ENCODE measurements around the gene GULP1. TPM values are rescaled to one million over a fixed set of nuclear protein-coding genes. Genes with fewer than 3 reads are reported as not detected.

The GULP1 gene
- total RNA-seq, 1 donor from 2014 or later = 95.5 TPM

- DNase-seq (ENCODE audit: low read depth) = no peak
- no peak for TF ChIP-seq CTCF (IDR thresholded peaks at IDR 0.05; ENCODE audit: insufficient read depth, low read length, poor library complexity, severe bottlenecking)
- Histone ChIP-seq H3K36me3 (ENCODE audit: control insufficient read depth, insufficient read depth, low read length) (no peaks in the 10 kb centered on the region), H3K4me3 (ENCODE audit: low read depth, low read length) (no peak overlapping the region), H3K27me3 (ENCODE audit: control insufficient read depth, insufficient read depth, low read length) (no peaks in the 10 kb centered on the region)
Observed at GRCh38 chr2:188577231-188577630, 285.6 kb downstream of the GULP1 start.

DNA sequence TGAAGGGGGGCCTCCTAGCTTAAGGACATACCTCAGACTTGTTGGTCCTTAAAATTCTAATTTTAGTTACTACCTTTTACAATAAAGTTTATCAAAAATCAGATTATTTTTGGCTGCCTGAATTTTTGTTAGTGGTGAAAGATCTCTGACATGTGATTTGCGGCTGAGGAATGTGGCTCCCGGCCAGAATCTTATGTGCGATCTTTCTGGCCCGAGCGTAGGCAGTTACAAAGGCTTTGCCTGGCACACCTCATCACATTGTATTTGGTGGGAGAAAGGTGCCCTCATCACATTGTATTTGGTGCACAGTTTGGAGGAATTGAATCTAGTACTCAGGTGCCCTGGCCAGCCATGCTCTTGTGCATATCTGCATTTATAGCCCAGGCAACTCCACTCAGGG is 289.1 kb downstream of the GULP1 start:
- no peaks in the 10 kb centered on the region for H3K36me3 ChIP-seq (ENCODE audit: control insufficient read depth, insufficient read depth, low read length)
- no peak for DNase-seq (ENCODE audit: low read depth)
- TF ChIP-seq CTCF (IDR thresholded peaks at IDR 0.05; ENCODE audit: insufficient read depth, low read length, poor library complexity, severe bottlenecking) = no peak
- H3K4me3 ChIP-seq (ENCODE audit: low read depth, low read length) = no peak overlapping the region
- H3K27me3 ChIP-seq (ENCODE audit: control insufficient read depth, insufficient read depth, low read length) = no peaks in the 10 kb centered on the region

GRCh38 chr2:188582211-188582610 is 290.5 kb downstream of the GULP1 start:
- Histone ChIP-seq H3K4me3 (ENCODE audit: low read depth, low read length) (no peak overlapping the region), H3K36me3 (ENCODE audit: control insufficient read depth, insufficient read depth, low read length) (no peaks in the 10 kb centered on the region), H3K27me3 (ENCODE audit: control insufficient read depth, insufficient read depth, low read length) (no peaks in the 10 kb centered on the region)
- no peak for TF ChIP-seq CTCF (IDR thresholded peaks at IDR 0.05; ENCODE audit: insufficient read depth, low read length, poor library complexity, severe bottlenecking)
- DNase-seq (ENCODE audit: low read depth) = no peak

DNA sequence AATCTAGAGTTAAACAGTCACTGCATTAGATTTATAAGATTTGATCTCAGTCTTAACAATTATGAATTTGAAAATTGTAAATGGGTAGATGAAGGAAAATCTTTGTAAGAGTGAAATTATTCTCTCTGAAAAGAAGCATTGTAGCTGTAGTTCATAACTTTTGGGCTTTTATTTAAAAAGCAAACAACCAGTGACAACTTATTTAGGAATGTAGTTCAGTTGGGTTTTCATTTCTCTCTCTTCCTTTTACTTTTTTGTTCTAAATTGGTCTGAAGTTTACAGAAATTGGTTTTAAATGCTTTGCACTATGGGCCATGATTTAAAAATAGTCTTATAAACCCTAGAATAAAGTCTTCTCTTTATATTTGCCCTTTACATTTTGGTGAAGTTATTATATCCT is 296.6 kb downstream of the GULP1 start:
- H3K27me3 ChIP-seq (ENCODE audit: control insufficient read depth, insufficient read depth, low read length) = no peaks in the 10 kb centered on the region
- DNase-seq (ENCODE audit: low read depth) = no peak
- H3K36me3 ChIP-seq (ENCODE audit: control insufficient read depth, insufficient read depth, low read length) = no peaks in the 10 kb centered on the region
- H3K4me3 ChIP-seq (ENCODE audit: low read depth, low read length) = no peak overlapping the region
- TF ChIP-seq CTCF (IDR thresholded peaks at IDR 0.05; ENCODE audit: insufficient read depth, low read length, poor library complexity, severe bottlenecking) = no peak

GRCh38 chr2:188596054-188596453 is 304.4 kb downstream of the GULP1 start:
- DNase-seq (ENCODE audit: low read depth) = no peak

More at GRCh38 chr2:188596054-188596453, 304.4 kb downstream of the GULP1 start:
- no peak overlapping the region for H3K4me3 ChIP-seq (ENCODE audit: low read depth, low read length)
- no peaks in the 10 kb centered on the region for H3K27me3 ChIP-seq (ENCODE audit: control insufficient read depth, insufficient read depth, low read length)
- TF ChIP-seq CTCF (IDR thresholded peaks at IDR 0.05; ENCODE audit: insufficient read depth, low read length, poor library complexity, severe bottlenecking) = no peak
- no peaks in the 10 kb centered on the region for H3K36me3 ChIP-seq (ENCODE audit: control insufficient read depth, insufficient read depth, low read length)

Measured in kidney epithelial cell (primary cell).